Keratinocyte (primary cell): ENCODE results near the gene BCHE. TPM values are rescaled to one million over a fixed set of nuclear protein-coding genes. Genes with fewer than 3 reads are reported as not detected.

Experiments used
- DNase-seq: peaks from one replicate; pipeline ENCODE4 v3.0.0-alpha.2; 2011; ENCODE audit warnings: low read depth, missing footprints, low spot score
- FAIRE-seq: peaks from 2 replicates; lab custom pipeline; 2011; peaks lifted over from hg19 to GRCh38; lab: Jason Lieb, UNC
- H2AFZ ChIP-seq: 2 replicates; pipeline ENCODE4 v1.6.0; 2012; ENCODE audit warnings: low read length, control low read depth, inconsistent platforms; ENCODE audit not compliant: control insufficient read depth
- H3K27ac ChIP-seq: 2 replicates; pipeline ENCODE4 v1.5.1; 2011; ENCODE audit warnings: low read length; ENCODE audit not compliant: control insufficient read depth, insufficient read depth
- H3K27me3 ChIP-seq: 3 replicates; pipeline ENCODE4 v1.6.0; 2011; ENCODE audit warnings: low read length; ENCODE audit not compliant: control insufficient read depth, insufficient read depth; ENCODE audit errors: extremely low read depth
- H3K36me3 ChIP-seq, 2 experiments: 2 replicates in 1 of 2; 3 replicates in 1 of 2; pipeline ENCODE4 v1.5.1; 2011; ENCODE audit warnings: low read length in 2 of 2, mild to moderate bottlenecking in 1 of 2; ENCODE audit not compliant: control insufficient read depth in 2 of 2, insufficient read depth in 2 of 2; ENCODE audit errors: extremely low read depth in 1 of 2
- H3K4me1 ChIP-seq: 3 replicates; pipeline ENCODE4 v1.5.1; 2011; ENCODE audit warnings: low read length; ENCODE audit not compliant: control insufficient read depth, insufficient read depth; ENCODE audit errors: extremely low read depth
- H3K4me2 ChIP-seq: 3 replicates; pipeline ENCODE4 v1.6.0; 2011; ENCODE audit warnings: low read depth, low read length; ENCODE audit not compliant: control insufficient read depth, insufficient read depth; ENCODE audit errors: extremely low read depth
- H3K4me3 ChIP-seq, 3 experiments: fragments of 200-600 bp in 1 of 3; sonication (generic) in 1 of 3; 2 replicates in 2 of 3; 3 replicates in 1 of 3; pipeline ENCODE4 v1.5.1; 2011 to 2016; ENCODE audit warnings: low read length in 3 of 3, mild to moderate bottlenecking in 3 of 3, control low read depth in 2 of 3, inconsistent platforms in 1 of 3, low read depth in 1 of 3, mixed read lengths in 1 of 3, mixed run types in 1 of 3, moderate library complexity in 1 of 3; ENCODE audit not compliant: control insufficient read depth in 2 of 3, insufficient read depth in 2 of 3; ENCODE audit errors: extremely low read depth in 1 of 3
- H3K79me2 ChIP-seq: 2 replicates; pipeline ENCODE4 v1.6.0; 2012; ENCODE audit warnings: low read length; ENCODE audit not compliant: control insufficient read depth, insufficient read depth
- H3K9ac ChIP-seq: 3 replicates; pipeline ENCODE4 v1.6.0; 2011; ENCODE audit warnings: low read length; ENCODE audit not compliant: control insufficient read depth, insufficient read depth; ENCODE audit errors: extremely low read depth
- H3K9me1 ChIP-seq: 3 replicates; pipeline ENCODE4 v1.6.0; 2011; ENCODE audit warnings: low read length; ENCODE audit not compliant: control insufficient read depth, insufficient read depth; ENCODE audit errors: extremely low read depth
- H3K9me3 ChIP-seq: 2 replicates; pipeline ENCODE4 v1.5.1; 2012; ENCODE audit warnings: low read depth, low read length; ENCODE audit not compliant: control insufficient read depth
- H4K20me1 ChIP-seq: 3 replicates; pipeline ENCODE4 v1.6.0; 2011; ENCODE audit warnings: low read length; ENCODE audit not compliant: control insufficient read depth, insufficient read depth; ENCODE audit errors: extremely low read depth
- EZH2 ChIP-seq: IDR thresholded peaks from one replicate; pipeline ENCODE4 v1.6.1; 2012; ENCODE audit warnings: inconsistent platforms, mild to moderate bottlenecking, low read length, moderate library complexity
- dilution Hi-C: fragments of 300-500 bp; cut with MboI; formaldehyde crosslinking; loops from one replicate; pipeline ENCODE4 v1.7.0; 2020; ENCODE audit warnings: low sequenced_read_pairs; ENCODE audit not compliant: extremely low pct_ligation_motif_present
- polyA plus RNA-seq, 5 experiments: library from polyadenylated mRNA; depleted of rRNA in 3 of 5; stranded (reverse) in 3 of 5; stranded (forward) in 1 of 5; unstranded in 1 of 5; fragments of >200 nt; gene quantifications; 1 replicate in 1 of 5; 2 replicates in 3 of 5; 3 replicates in 1 of 5; pipeline versions ENCODE4 v1.2.1 to v1.2.3, GENCODE V29; 2011 to 2012; ENCODE audit warnings: missing spikeins in 2 of 5, low read depth in 1 of 5, low replicate concordance in 1 of 5
- TF ChIP-seq, protein P1 (sequence below), 3 experiments: IDR thresholded peaks in 1 of 3; conservative IDR thresholded peaks in 1 of 3; optimal IDR thresholded peaks in 1 of 3; 2 replicates in 2 of 3; 3 replicates in 1 of 3; pipeline versions ENCODE3 to v1.5.1; 2011; ENCODE audit warnings: low read length in 3 of 3, mild to moderate bottlenecking in 3 of 3, moderate library complexity in 2 of 3, control low read depth in 1 of 3, inconsistent platforms in 1 of 3; ENCODE audit not compliant: insufficient read depth in 2 of 3; ENCODE audit errors: extremely low read depth in 1 of 3

BCHE gene
- polyA plus RNA-seq, 1 donor (not counting 4 experiments of a cell fraction or from before 2014, with no cell fraction given): 2.0 TPM

DNA sequence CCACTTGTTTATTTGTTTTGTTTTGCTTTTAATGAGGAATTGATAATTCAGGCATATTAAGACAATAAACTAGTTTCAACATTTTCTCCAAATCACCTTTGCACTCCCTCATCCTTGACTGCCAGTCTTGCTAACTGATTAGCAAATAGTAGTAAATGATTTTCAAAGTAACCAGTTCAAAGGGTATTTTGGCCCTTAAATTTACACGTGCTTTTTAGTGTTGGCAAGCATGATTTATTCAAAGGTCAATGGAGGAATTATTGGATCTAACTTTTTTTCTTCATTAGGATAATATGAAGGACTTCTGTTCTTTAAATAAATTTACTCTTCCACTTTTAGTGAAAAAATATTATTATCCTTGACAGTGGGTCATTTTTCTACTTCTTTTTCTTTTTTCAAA is 53.8 kb downstream of the BCHE start:
- FAIRE-seq (no peak), DNase-seq (no peak)
- no peaks in the 10 kb centered on the region for H3K9me3 ChIP-seq

DNA sequence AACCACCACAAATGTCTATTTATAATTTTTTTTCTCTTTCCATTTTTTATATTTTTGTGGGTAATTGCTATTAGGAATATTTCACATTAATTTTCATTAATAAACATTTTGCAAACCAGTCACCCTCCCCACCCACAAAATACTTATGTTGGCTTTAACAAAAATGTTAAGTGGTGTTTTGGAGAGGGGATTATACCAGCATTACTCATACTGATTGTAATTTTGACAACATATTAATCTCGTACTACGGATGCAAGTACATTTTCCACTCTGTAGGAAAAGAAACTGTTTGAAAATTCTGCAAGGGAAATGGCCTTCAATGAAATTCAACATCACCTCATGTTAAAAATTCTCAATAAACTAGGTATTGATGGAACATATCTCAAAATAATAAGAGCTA is 58.3 kb downstream of the BCHE start:
- dilution Hi-C loops: no loop called here
- TF ChIP-seq, protein P1, sequence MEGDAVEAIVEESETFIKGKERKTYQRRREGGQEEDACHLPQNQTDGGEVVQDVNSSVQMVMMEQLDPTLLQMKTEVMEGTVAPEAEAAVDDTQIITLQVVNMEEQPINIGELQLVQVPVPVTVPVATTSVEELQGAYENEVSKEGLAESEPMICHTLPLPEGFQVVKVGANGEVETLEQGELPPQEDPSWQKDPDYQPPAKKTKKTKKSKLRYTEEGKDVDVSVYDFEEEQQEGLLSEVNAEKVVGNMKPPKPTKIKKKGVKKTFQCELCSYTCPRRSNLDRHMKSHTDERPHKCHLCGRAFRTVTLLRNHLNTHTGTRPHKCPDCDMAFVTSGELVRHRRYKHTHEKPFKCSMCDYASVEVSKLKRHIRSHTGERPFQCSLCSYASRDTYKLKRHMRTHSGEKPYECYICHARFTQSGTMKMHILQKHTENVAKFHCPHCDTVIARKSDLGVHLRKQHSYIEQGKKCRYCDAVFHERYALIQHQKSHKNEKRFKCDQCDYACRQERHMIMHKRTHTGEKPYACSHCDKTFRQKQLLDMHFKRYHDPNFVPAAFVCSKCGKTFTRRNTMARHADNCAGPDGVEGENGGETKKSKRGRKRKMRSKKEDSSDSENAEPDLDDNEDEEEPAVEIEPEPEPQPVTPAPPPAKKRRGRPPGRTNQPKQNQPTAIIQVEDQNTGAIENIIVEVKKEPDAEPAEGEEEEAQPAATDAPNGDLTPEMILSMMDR (optimal IDR thresholded peaks at IDR 0.05 in 1 of 3, IDR thresholded peaks at IDR 0.05 in 1 of 3, conservative IDR thresholded peaks at IDR 0.05 in 1 of 3; ENCODE audit: extremely low read depth in 1 of 3, insufficient read depth in 2 of 3, low read length in 3 of 3): no peak
- no peak for TF ChIP-seq EZH2

More for the DNA sequence above, 53.8 kb downstream of the BCHE start:
- Histone ChIP-seq H3K27me3 (no peaks in the 10 kb centered on the region), H3K9ac (no peak overlapping the region), H3K4me1 (no peaks in the 10 kb centered on the region), H4K20me1 (no peaks in the 10 kb centered on the region), H3K36me3 (no peaks in the 10 kb centered on the region), H3K79me2 (no peaks in the 10 kb centered on the region), H3K27ac (no peak overlapping the region), H3K4me2 (no peak overlapping the region), H3K9me1 (no peaks in the 10 kb centered on the region), H2AFZ (no peak overlapping the region), H3K4me3 (no peak overlapping the region)
- TF ChIP-seq, protein P1 (optimal IDR thresholded peaks at IDR 0.05 in 1 of 3, IDR thresholded peaks at IDR 0.05 in 1 of 3, conservative IDR thresholded peaks at IDR 0.05 in 1 of 3; ENCODE audit: extremely low read depth in 1 of 3, insufficient read depth in 2 of 3, low read length in 3 of 3): no peak
- no peak for TF ChIP-seq EZH2
- dilution Hi-C loops: no loop called here

More for the DNA sequence above, 58.3 kb downstream of the BCHE start:
- Histone ChIP-seq H3K9me3 (no peaks in the 10 kb centered on the region), H2AFZ (no peak overlapping the region), H3K79me2 (no peaks in the 10 kb centered on the region), H3K36me3 (no peaks in the 10 kb centered on the region), H3K27me3 (no peaks in the 10 kb centered on the region), H3K4me2 (no peak overlapping the region), H4K20me1 (no peaks in the 10 kb centered on the region), H3K27ac (no peak overlapping the region), H3K9ac (no peak overlapping the region), H3K9me1 (no peaks in the 10 kb centered on the region), H3K4me3 (no peak overlapping the region), H3K4me1 (no peaks in the 10 kb centered on the region)
- DNase-seq (no peak), FAIRE-seq (no peak)
